ENCODE measurements around the gene C1QTNF3.

- TF ChIP-seq CTCF (conservative IDR thresholded peaks at IDR 0.05 in 1 of 2, IDR thresholded peaks at IDR 0.05 in 1 of 2; ENCODE audit: extremely low read depth in 1 of 2, insufficient read depth in 1 of 2, low read depth in 1 of 2, low read length in 2 of 2) (no peak), EZH2 (IDR thresholded peaks at IDR 0.05; ENCODE audit: borderline replicate concordance, low read length) (no peak)
Measured at GRCh38 chr5:33968211-33969005, 74.6 kb downstream of the C1QTNF3 start.
